MM.1S (cell line): Measurements from ENCODE around the gene SPATC1L.

ENCODE experiments used
- DNase-seq: peaks from one replicate; pipeline ENCODE4 v3.0.0-alpha.2; 2015
- H2AFZ ChIP-seq: fragments of 300-600 bp; sonication (generic); 2 replicates; pipeline ENCODE4 v1.6.0; 2016; ENCODE audit warnings: antibody characterized with exemption, low read length
- H3F3A ChIP-seq: fragments of 300-600 bp; sonication (generic); 2 replicates; pipeline ENCODE4 v1.6.1; 2016; ENCODE audit warnings: mild to moderate bottlenecking, antibody characterized with exemption, low read length, moderate library complexity, mixed read lengths; ENCODE audit not compliant: insufficient read depth
- H3K27ac ChIP-seq: fragments of 300-600 bp; sonication (generic); 2 replicates; pipeline ENCODE4 v1.5.1; 2016; ENCODE audit warnings: mild to moderate bottlenecking, low read length
- H3K27me3 ChIP-seq: fragments of 300-600 bp; sonication (generic); replicated peaks from 2 replicates; pipeline ENCODE4 v1.6.0; 2016; ENCODE audit warnings: low read length; ENCODE audit not compliant: insufficient read depth
- H3K36me3 ChIP-seq: fragments of 300-600 bp; sonication (generic); replicated peaks from 2 replicates; pipeline ENCODE4 v1.6.1; 2016; ENCODE audit warnings: mild to moderate bottlenecking, low read length, mixed read lengths; ENCODE audit not compliant: insufficient read depth
- H3K4me1 ChIP-seq: fragments of 300-600 bp; sonication (generic); 2 replicates; pipeline ENCODE4 v1.6.1; 2016; ENCODE audit warnings: low read length, mixed read lengths
- H3K4me2 ChIP-seq: fragments of 300-600 bp; sonication (generic); 2 replicates; pipeline ENCODE4 v1.6.0; 2016; ENCODE audit warnings: low read depth, low read length
- H3K4me3 ChIP-seq: fragments of 300-600 bp; sonication (generic); 2 replicates; pipeline ENCODE4 v1.5.1; 2016; ENCODE audit warnings: low read length, mixed read lengths
- H3K79me2 ChIP-seq: fragments of 300-600 bp; sonication (generic); 2 replicates; pipeline ENCODE4 v1.6.1; 2016; ENCODE audit warnings: mixed run types, low read length, mixed read lengths
- H3K9ac ChIP-seq: fragments of 300-600 bp; sonication (generic); 2 replicates; pipeline ENCODE4 v1.6.1; 2016; ENCODE audit warnings: low read length, mixed read lengths
- H3K9me2 ChIP-seq: fragments of 300-600 bp; sonication (generic); replicated peaks from 2 replicates; pipeline ENCODE4 v1.6.1; 2016; ENCODE audit warnings: mild to moderate bottlenecking, low read length, mixed read lengths; ENCODE audit not compliant: insufficient read depth
- H3K9me3 ChIP-seq: fragments of 300-600 bp; sonication (generic); replicated peaks from 2 replicates; pipeline ENCODE4 v1.6.1; 2016; ENCODE audit warnings: mild to moderate bottlenecking, low read length, mixed read lengths; ENCODE audit not compliant: insufficient read depth
- H4K20me1 ChIP-seq: fragments of 300-600 bp; sonication (generic); 2 replicates; pipeline ENCODE4 v1.6.1; 2016; ENCODE audit warnings: mild to moderate bottlenecking, low read length, moderate library complexity, mixed read lengths; ENCODE audit not compliant: insufficient read depth
- CTCF ChIP-seq: fragments of 300-600 bp; sonication (generic); IDR thresholded peaks from 2 replicates; pipeline ENCODE4 v1.5.1; 2016; ENCODE audit warnings: antibody characterized with exemption, low read length, mixed read lengths
- EZH2 ChIP-seq: fragments of 300-600 bp; sonication (generic); optimal IDR thresholded peaks from 2 replicates; pipeline ENCODE3; 2017; ENCODE audit warnings: low read depth, mild to moderate bottlenecking, antibody characterized with exemption, low read length, mixed read lengths
- EZH2phosphoT487 ChIP-seq: fragments of 300-600 bp; sonication (generic); IDR thresholded peaks from 2 replicates; pipeline ENCODE4 v1.6.1; 2018; ENCODE audit warnings: antibody characterized with exemption, low read length

SPATC1L gene

GRCh38 chr21:46117586-46118315 is 66.5 kb downstream of the SPATC1L start:
- Histone ChIP-seq H4K20me1 (no peaks in the 10 kb centered on the region), H3K9ac (no peak overlapping the region), H3K4me2 (no peak overlapping the region), H3K9me2 (no peaks in the 10 kb centered on the region), H2AFZ (no peak overlapping the region), H3K36me3 (no peaks in the 10 kb centered on the region), H3F3A (no peaks in the 10 kb centered on the region), H3K27me3 (peaks cover 97% of the 10 kb centered on the region), H3K9me3 (no peaks in the 10 kb centered on the region), H3K79me2 (no peaks in the 10 kb centered on the region), H3K4me3 (no peak overlapping the region), H3K4me1 (no peaks in the 10 kb centered on the region), H3K27ac (no peak overlapping the region)
- TF ChIP-seq EZH2phosphoT487 (no peak), EZH2 (no peak), CTCF (no peak)
- no peak for DNase-seq

GRCh38 chr21:46116776-46117585 is 67.3 kb downstream of the SPATC1L start:
- no peak overlapping the region for H3K4me2 ChIP-seq
- no peaks in the 10 kb centered on the region for H3F3A ChIP-seq
- no peak overlapping the region for H3K4me3 ChIP-seq
- no peaks in the 10 kb centered on the region for H3K4me1 ChIP-seq
- DNase-seq: no peak
- H3K9me3 ChIP-seq: no peaks in the 10 kb centered on the region
- no peaks in the 10 kb centered on the region for H3K79me2 ChIP-seq
- no peak overlapping the region for H3K9ac ChIP-seq
- TF ChIP-seq EZH2phosphoT487: no peak
- no peak for TF ChIP-seq CTCF
- TF ChIP-seq EZH2: no peak
- H2AFZ ChIP-seq: no peak overlapping the region
- no peaks in the 10 kb centered on the region for H3K9me2 ChIP-seq
- H4K20me1 ChIP-seq: no peaks in the 10 kb centered on the region
- peaks cover 97% of the 10 kb centered on the region for H3K27me3 ChIP-seq
- H3K27ac ChIP-seq: no peak overlapping the region
- H3K36me3 ChIP-seq: no peaks in the 10 kb centered on the region

- Histone ChIP-seq H3K9me2 (no peaks in the 10 kb centered on the region), H3K79me2 (no peaks in the 10 kb centered on the region), H3F3A (no peaks in the 10 kb centered on the region), H3K27ac (no peak overlapping the region), H3K4me1 (no peaks in the 10 kb centered on the region), H3K4me3 (no peak overlapping the region), H4K20me1 (no peaks in the 10 kb centered on the region), H2AFZ (no peak overlapping the region), H3K27me3 (peaks cover 94% of the 10 kb centered on the region), H3K36me3 (no peaks in the 10 kb centered on the region), H3K9me3 (no peaks in the 10 kb centered on the region), H3K4me2 (no peak overlapping the region), H3K9ac (no peak overlapping the region)
- no peak for TF ChIP-seq CTCF
- no peak for TF ChIP-seq EZH2phosphoT487
- no peak for TF ChIP-seq EZH2
- DNase-seq: no peak
Measured at GRCh38 chr21:46116189-46116775, 68.0 kb downstream of the SPATC1L start.
